ENCODE data around the gene MFSD6.

The MFSD6 gene

GRCh38 chr2:190455358-190456095 is 47.4 kb downstream of the MFSD6 start:
- no peak for TF ChIP-seq CTCF (IDR thresholded peaks at IDR 0.05; ENCODE audit: borderline replicate concordance, control extremely low read depth, extremely low read depth, insufficient read depth, missing control alignments)
- in situ Hi-C loops (cut with MboI; ENCODE audit: low sequenced_read_pairs, unreplicated experiment) = no loop called here
- DNase-seq (ENCODE audit: low spot score) = no peak

- TF ChIP-seq CTCF (IDR thresholded peaks at IDR 0.05; ENCODE audit: borderline replicate concordance, control extremely low read depth, extremely low read depth, insufficient read depth, missing control alignments) = no peak
- in situ Hi-C loops (cut with MboI; ENCODE audit: low sequenced_read_pairs, unreplicated experiment) = no loop called here
- no peak for DNase-seq (ENCODE audit: low spot score)
These were observed 48.7 kb downstream of the MFSD6 start for GRCh38 chr2:190456833-190457232.

- no peak for DNase-seq (ENCODE audit: low spot score)
- in situ Hi-C loops (cut with MboI; ENCODE audit: low sequenced_read_pairs, unreplicated experiment) = no loop called here
- no peak for TF ChIP-seq CTCF (IDR thresholded peaks at IDR 0.05; ENCODE audit: borderline replicate concordance, control extremely low read depth, extremely low read depth, insufficient read depth, missing control alignments)
These were observed 49.1 kb downstream of the MFSD6 start for GRCh38 chr2:190457256-190457655.

GRCh38 chr2:190458352-190459107 is 50.4 kb downstream of the MFSD6 start:
- DNase-seq (ENCODE audit: low spot score) = no peak
- in situ Hi-C loops (cut with MboI; ENCODE audit: low sequenced_read_pairs, unreplicated experiment) = no loop called here
- no peak for TF ChIP-seq CTCF (IDR thresholded peaks at IDR 0.05; ENCODE audit: borderline replicate concordance, control extremely low read depth, extremely low read depth, insufficient read depth, missing control alignments)

GRCh38 chr2:190459881-190460280 is 51.7 kb downstream of the MFSD6 start:
- no peak for TF ChIP-seq CTCF (IDR thresholded peaks at IDR 0.05; ENCODE audit: borderline replicate concordance, control extremely low read depth, extremely low read depth, insufficient read depth, missing control alignments)
- in situ Hi-C loops (cut with MboI; ENCODE audit: low sequenced_read_pairs, unreplicated experiment) = no loop called here
- no peak for DNase-seq (ENCODE audit: low spot score)

GRCh38 chr2:190460487-190460886 is 52.3 kb downstream of the MFSD6 start:
- no peak for DNase-seq (ENCODE audit: low spot score)
- in situ Hi-C loops (cut with MboI; ENCODE audit: low sequenced_read_pairs, unreplicated experiment) = no loop called here

More at GRCh38 chr2:190460487-190460886, 52.3 kb downstream of the MFSD6 start:
- TF ChIP-seq CTCF (IDR thresholded peaks at IDR 0.05; ENCODE audit: borderline replicate concordance, control extremely low read depth, extremely low read depth, insufficient read depth, missing control alignments) = no peak
